HG02571 (cell line): ENCODE measurements around the gene G6PC3.

Experiments used
- ATAC-seq: cut with Tn5 transposase; IDR thresholded peaks from one replicate; pipeline ENCODE4 v1.9.1; 2021; ENCODE audit warnings: mild to moderate bottlenecking, moderate library complexity; ENCODE audit not compliant: unreplicated experiment

Gene G6PC3

DNA sequence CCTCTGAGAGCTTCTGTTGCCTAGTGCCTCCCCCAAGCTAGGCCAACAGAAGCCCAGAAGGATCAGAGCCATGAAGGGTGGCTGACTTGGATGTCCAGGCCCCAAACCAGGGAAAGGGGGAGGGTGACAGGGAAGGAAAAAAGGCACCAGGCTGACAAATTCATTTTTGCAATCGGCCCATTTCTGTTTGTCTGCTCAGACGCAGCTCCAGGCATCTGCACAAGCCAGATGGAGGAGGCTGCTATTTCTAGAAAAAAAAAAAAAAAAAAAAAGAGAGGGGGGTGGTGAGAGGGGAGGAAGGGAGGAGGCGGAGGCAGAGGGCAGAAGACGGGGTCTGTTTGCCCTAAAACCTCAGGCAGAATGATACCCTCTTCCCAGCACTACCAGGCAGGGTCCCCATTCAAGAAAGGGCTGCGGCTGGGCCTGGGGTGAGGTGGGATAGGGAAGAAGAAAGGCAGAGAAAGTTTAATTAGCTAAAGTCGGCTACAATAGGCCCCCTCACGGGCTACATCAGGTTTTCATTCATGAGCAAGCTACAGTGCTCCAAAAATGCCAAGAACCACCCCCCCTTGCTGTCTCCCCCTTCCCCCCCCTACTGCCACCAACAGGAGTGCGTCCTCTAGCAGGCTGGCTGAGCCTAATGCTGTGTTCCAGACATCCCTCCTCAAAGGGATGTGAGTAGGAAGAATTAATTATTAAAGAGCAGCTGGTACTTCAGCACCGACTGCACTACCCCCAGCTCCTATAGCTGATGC is 50.5 kb downstream of the G6PC3 start:
- no peak for ATAC-seq

DNA sequence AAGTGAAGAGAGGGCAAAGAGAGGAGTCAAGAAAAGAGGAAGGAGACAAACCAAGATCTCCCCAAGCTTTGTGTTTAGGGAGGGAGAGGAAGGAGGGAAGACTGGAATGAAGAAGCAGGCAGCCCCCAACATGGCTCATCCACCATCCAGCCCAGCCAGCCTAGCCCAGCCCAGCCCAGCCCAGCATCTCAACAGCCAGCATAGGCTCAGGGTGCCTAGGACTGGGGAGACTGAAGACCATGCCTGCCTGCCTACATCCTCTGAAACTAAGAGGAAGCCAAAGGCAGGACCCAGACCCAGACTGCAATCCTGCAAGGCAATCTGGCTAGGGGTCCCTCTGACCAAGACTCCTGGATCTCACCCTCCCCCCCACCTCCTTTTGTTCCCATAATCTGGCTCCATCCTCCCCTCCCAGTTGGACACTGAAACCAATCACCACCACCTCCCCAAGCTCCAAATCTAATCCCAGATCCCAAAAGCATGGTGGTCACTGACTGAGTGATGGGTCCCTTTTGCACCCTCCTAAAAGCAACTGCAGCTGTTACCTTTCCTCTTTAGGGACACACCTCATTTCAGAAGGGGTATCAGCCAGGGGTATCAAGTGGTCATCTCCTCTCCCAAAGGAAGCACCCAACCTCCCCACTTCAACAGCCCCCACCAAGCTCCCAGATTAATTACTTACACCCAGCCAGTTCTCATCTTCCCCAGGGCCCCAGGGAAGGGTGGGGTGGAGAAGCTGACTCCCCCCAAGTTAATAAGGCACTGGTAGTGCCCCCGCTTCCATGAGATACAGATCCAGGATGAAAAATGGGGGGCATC is 51.7 kb downstream of the G6PC3 start:
- no peak for ATAC-seq

DNA sequence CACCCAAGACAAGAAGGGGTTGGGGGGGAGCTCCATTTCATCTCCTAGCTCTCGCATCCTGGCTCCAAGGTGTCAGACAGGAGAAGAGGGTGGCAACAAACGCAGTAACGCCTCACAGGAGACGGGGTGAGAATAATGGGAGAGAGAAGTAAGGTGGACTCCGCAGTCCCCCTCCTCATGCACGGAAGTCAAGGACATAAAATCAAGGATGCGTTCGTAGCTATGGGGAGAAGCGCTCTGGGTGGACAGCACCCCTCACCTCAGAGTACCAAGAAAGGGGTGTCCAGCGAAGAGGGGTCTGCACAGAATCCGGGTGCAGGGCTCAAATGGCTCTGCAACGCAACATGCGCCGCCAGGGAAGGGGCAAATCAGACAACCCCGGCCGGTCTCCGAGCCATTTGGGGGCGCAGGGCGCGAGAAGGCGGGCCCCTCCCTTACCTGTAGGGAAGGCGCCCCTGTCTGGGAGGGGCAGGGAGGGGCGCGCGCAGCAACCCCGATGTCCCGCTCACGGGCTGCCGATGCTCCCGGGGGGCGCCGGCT is 52.4 kb downstream of the G6PC3 start:
- no peak for ATAC-seq

DNA sequence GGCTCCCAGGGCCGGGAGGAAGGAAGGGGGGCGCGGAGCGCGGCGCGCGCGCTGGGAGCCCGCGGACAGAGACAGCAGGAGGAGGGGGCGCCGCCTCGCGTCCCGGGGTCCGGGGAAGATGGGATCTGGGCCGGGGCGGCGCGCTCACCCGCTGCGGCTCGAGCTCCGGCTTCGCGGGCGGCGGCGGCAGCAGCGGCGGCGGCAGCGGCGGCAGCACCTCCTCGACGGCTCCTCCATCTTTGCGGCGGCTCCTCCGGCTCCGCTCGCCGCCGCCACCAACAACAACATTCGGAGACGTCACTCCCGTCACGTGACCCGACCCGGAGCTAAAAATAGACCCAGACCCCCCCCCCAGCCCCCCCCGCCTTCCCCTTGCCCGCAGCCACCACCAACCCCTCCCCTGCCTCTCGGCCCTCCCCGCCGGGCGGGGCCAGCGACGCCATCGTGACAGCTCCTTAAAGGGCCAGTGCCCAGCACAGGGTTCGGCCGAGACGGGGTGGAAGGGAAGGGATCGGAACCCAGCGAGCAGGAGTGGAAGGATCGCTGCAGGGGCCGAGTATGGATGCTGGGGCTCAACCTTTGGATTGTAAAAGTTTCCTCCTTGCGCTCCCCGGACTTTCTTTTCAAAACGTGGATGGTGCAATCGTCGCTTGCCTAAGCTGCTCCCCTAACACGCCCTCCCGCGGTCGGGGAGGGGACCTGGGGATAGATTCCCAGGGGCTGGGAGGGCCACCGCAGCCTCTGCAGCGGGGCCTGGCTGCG is 53.0 kb downstream of the G6PC3 start, which contains the start of gene HDAC5:
HDAC5 (minus strand) TSS at position 286 of the 762 bp plus-strand sequence. CDS start 6,126 bp downstream, outside the sequence.
- ATAC-seq: peak; percentile 88

- ATAC-seq: no peak
Measured at GRCh38 chr17:44124118-44124438, 53.5 kb downstream of the G6PC3 start.
